ENCODE data around the gene KIFC3.

DNA sequence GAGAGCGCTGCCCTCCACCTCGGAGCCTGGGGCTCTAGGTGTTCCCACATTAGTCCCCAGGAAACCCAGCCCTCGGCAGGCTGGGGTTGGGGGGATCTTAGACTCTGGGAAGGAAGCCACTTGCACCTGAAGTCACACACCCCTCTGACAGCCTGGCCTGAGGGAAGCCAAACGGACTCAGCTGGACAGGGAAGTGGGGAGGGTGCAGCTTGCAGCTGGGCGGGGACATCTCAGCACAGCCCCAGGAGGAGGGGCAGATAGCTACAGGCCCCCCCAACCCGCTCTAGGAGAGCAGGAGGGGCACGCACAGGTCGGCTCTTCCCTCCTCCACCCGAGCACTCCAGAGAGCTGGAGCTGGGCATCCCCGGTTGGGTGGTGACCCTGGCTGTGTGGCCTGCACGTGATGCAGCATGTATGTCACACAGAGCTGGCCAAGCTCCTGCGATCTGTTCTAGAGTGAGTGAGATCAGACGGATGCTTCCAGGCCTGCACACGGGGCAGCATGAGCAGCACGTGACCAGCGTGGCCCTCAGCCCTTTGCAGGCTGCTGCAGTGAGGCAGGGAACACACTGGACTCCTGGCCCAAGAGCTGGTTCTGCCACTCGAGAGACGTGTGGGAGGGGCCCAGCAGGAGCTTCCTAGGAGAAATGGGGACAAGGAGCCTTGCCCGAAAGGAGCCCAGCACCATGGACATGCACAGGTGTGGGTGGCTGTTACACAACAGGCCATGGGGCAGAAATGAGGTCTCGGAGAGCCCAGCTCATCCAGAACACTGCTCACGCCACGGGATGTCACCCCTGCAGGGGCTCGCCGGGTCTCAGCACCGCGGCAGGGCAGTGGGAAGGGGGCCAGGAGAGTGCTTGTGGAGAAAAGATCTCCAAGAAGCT, 15.4 kb downstream of the KIFC3 start:
- no peak for TF ChIP-seq POLR2AphosphoS5 (IDR thresholded peaks at IDR 0.05; ENCODE audit: low read depth, low read length)
- TF ChIP-seq, protein P1, sequence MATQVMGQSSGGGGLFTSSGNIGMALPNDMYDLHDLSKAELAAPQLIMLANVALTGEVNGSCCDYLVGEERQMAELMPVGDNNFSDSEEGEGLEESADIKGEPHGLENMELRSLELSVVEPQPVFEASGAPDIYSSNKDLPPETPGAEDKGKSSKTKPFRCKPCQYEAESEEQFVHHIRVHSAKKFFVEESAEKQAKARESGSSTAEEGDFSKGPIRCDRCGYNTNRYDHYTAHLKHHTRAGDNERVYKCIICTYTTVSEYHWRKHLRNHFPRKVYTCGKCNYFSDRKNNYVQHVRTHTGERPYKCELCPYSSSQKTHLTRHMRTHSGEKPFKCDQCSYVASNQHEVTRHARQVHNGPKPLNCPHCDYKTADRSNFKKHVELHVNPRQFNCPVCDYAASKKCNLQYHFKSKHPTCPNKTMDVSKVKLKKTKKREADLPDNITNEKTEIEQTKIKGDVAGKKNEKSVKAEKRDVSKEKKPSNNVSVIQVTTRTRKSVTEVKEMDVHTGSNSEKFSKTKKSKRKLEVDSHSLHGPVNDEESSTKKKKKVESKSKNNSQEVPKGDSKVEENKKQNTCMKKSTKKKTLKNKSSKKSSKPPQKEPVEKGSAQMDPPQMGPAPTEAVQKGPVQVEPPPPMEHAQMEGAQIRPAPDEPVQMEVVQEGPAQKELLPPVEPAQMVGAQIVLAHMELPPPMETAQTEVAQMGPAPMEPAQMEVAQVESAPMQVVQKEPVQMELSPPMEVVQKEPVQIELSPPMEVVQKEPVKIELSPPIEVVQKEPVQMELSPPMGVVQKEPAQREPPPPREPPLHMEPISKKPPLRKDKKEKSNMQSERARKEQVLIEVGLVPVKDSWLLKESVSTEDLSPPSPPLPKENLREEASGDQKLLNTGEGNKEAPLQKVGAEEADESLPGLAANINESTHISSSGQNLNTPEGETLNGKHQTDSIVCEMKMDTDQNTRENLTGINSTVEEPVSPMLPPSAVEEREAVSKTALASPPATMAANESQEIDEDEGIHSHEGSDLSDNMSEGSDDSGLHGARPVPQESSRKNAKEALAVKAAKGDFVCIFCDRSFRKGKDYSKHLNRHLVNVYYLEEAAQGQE (IDR thresholded peaks at IDR 0.05; ENCODE audit: insufficient read depth in 1 of 2, low read depth in 2 of 2, low read length in 2 of 2), result no peak
- no peak for TF ChIP-seq SIN3A (IDR thresholded peaks at IDR 0.05; ENCODE audit: borderline replicate concordance, insufficient read depth, low read length)
- TF ChIP-seq TAF1 (IDR thresholded peaks at IDR 0.05; ENCODE audit: borderline replicate concordance, insufficient read depth, low read length), result no peak
- TF ChIP-seq FOXP2 (optimal IDR thresholded peaks at IDR 0.05; ENCODE audit: borderline replicate concordance, extremely low read depth, extremely low read length, insufficient read depth), result no peak

Data from PFSK-1 (cell line).